Endothelial cell of umbilical vein (primary cell): Measurements from ENCODE around the gene HAUS7. TPM values are rescaled to one million over a fixed set of nuclear protein-coding genes. Genes with fewer than 3 reads are reported as not detected.

Source experiments
- BruUV-seq: library from RNA; stranded (reverse); fragments of 400-500 nt; replicated peaks from 2 replicates; lab custom pipeline; 2021; lab: Mats Ljungman, UMichigan
- CTCF ChIA-PET: fragments of 300-600, 350-600 bp; sonication (Branson Sonifier 250); formaldehyde crosslinking; loops from one replicate; lab custom pipeline; 2021; ENCODE audit warnings: antibody characterized with exemption, inconsistent platforms; lab: Charles Lee
- POLR2A ChIA-PET: fragments of 300-600, 350-600 bp; sonication (Branson Sonifier 250); formaldehyde crosslinking; loops from one replicate; lab custom pipeline; 2021; ENCODE audit warnings: antibody characterized with exemption, inconsistent platforms; lab: Charles Lee
- DNase-seq: peaks from one replicate; pipeline ENCODE4 v3.0.0-alpha.2; 2011; ENCODE audit warnings: low read depth, low spot score
- FAIRE-seq: peaks from 2 replicates; lab custom pipeline; 2011; peaks lifted over from hg19 to GRCh38; lab: Jason Lieb, UNC
- H2AFZ ChIP-seq: 2 replicates; pipeline ENCODE4 v1.6.0; 2012; ENCODE audit warnings: low read depth, low read length, control low read depth, inconsistent platforms
- H3K27ac ChIP-seq: 2 replicates; pipeline ENCODE4 v1.5.1; 2011; ENCODE audit warnings: low read depth, mild to moderate bottlenecking, control low read depth, low read length, moderate library complexity; ENCODE audit not compliant: insufficient read depth
- H3K27me3 ChIP-seq, 2 experiments: 2 replicates each; pipeline versions ENCODE4 v1.6.0 to v1.6.1; 2011; ENCODE audit warnings: low read length in 2 of 2, mixed read lengths in 1 of 2; ENCODE audit not compliant: control insufficient read depth in 2 of 2, insufficient read depth in 2 of 2
- H3K36me3 ChIP-seq, 2 experiments: 2 replicates in 1 of 2; 3 replicates in 1 of 2; pipeline ENCODE4 v1.5.1; 2011; ENCODE audit warnings: low read length in 2 of 2, mild to moderate bottlenecking in 1 of 2, moderate library complexity in 1 of 2; ENCODE audit not compliant: control insufficient read depth in 2 of 2, insufficient read depth in 2 of 2; ENCODE audit errors: extremely low read depth in 1 of 2
- H3K4me1 ChIP-seq: 3 replicates; pipeline ENCODE4 v1.5.1; 2011; ENCODE audit warnings: mild to moderate bottlenecking, low read length; ENCODE audit not compliant: control insufficient read depth, insufficient read depth; ENCODE audit errors: extremely low read depth
- H3K4me2 ChIP-seq: 2 replicates; pipeline ENCODE4 v1.6.1; 2011; ENCODE audit warnings: low read length, control low read depth, mixed read lengths; ENCODE audit not compliant: insufficient read depth
- H3K4me3 ChIP-seq, 3 experiments: fragments of 200-600 bp in 1 of 3; sonication (generic), shearing (Covaris generic) in 1 of 3; replicated peaks in 1 of 3; 2 replicates each; pipeline ENCODE4 v1.5.1; 2011 to 2016; ENCODE audit warnings: control low read depth in 3 of 3, low read length in 3 of 3, mild to moderate bottlenecking in 2 of 3, inconsistent platforms in 1 of 3, low read depth in 1 of 3, moderate library complexity in 1 of 3; ENCODE audit not compliant: insufficient read depth in 1 of 3
- H3K79me2 ChIP-seq: 2 replicates; pipeline ENCODE4 v1.6.0; 2012; ENCODE audit warnings: low read length, inconsistent platforms; ENCODE audit not compliant: control insufficient read depth, insufficient read depth
- H3K9ac ChIP-seq: replicated peaks from 2 replicates; pipeline ENCODE3; 2011; ENCODE audit warnings: low read length, control low read depth; ENCODE audit not compliant: insufficient read depth; ENCODE audit errors: extremely low read depth
- H3K9me1 ChIP-seq: replicated peaks from 3 replicates; pipeline ENCODE4 v1.6.0; 2011; ENCODE audit warnings: mild to moderate bottlenecking, low read length; ENCODE audit not compliant: control insufficient read depth, insufficient read depth; ENCODE audit errors: extremely low read depth
- H3K9me3 ChIP-seq: replicated peaks from 2 replicates; pipeline ENCODE4 v1.5.1; 2012; ENCODE audit warnings: low read length, inconsistent platforms; ENCODE audit not compliant: control insufficient read depth, insufficient read depth
- H4K20me1 ChIP-seq: replicated peaks from 2 replicates; pipeline ENCODE3; 2011; ENCODE audit warnings: mild to moderate bottlenecking, low read length; ENCODE audit not compliant: control insufficient read depth, insufficient read depth; ENCODE audit errors: extremely low read depth
- FOS ChIP-seq: IDR thresholded peaks from 2 replicates; pipeline ENCODE4 v1.6.1; 2011; ENCODE audit warnings: mild to moderate bottlenecking, low read length, moderate library complexity, borderline replicate concordance; ENCODE audit not compliant: insufficient read depth
- GATA2 ChIP-seq: IDR thresholded peaks from 2 replicates; pipeline ENCODE4 v1.7.0; 2011; ENCODE audit warnings: low read depth, mild to moderate bottlenecking, moderate library complexity, mixed read lengths, low read length; ENCODE audit not compliant: insufficient read length, insufficient read depth
- JUN ChIP-seq: IDR thresholded peaks from 2 replicates; pipeline ENCODE4 v1.6.1; 2011; ENCODE audit warnings: borderline replicate concordance, low read depth; ENCODE audit not compliant: insufficient read length, insufficient read depth
- MYC ChIP-seq: IDR thresholded peaks from one replicate; pipeline ENCODE4 v1.6.1; 2011; ENCODE audit warnings: mild to moderate bottlenecking, low read depth, low read length
- POLR2A ChIP-seq: IDR thresholded peaks from 2 replicates; pipeline ENCODE4 v1.6.1; 2012; ENCODE audit warnings: low read depth, mild to moderate bottlenecking, control low read depth, low read length
- POLR2AphosphoS5 ChIP-seq: IDR thresholded peaks from 2 replicates; pipeline ENCODE4 v1.6.1; 2012; ENCODE audit warnings: low read depth, mild to moderate bottlenecking, control low read depth, low read length, moderate library complexity; ENCODE audit not compliant: insufficient read depth
- dilution Hi-C: fragments of 300-500 bp; cut with MboI; formaldehyde crosslinking; loops from one replicate; pipeline ENCODE4 v1.15.0; 2019; ENCODE audit warnings: low sequenced_read_pairs; ENCODE audit not compliant: extremely low pct_ligation_motif_present
- intact Hi-C: fragments of 100-400 bp; cut with micrococcal nuclease; formaldehyde crosslinking; loops from one replicate; pipeline ENCODE4 v1.10.0; 2022
- polyA plus RNA-seq, 4 experiments: library from polyadenylated mRNA; depleted of rRNA in 3 of 4; stranded (reverse) in 3 of 4; unstranded in 1 of 4; fragments of >200 nt; gene quantifications; 2 replicates each; pipeline versions ENCODE4 v1.2.1 to v1.2.3, GENCODE V29; 2011 to 2012; ENCODE audit warnings: missing spikeins in 1 of 4
- total RNA-seq: library from RNA; stranded (reverse); gene quantifications from 2 replicates; pipeline ENCODE4 v1.2.3, GENCODE V29; 2021
- TF ChIP-seq, protein P1 (sequence below), 2 donors: IDR thresholded peaks; 1 replicate in 1 of 2; 2 replicates in 1 of 2; pipeline ENCODE4 v1.5.1; 2011; ENCODE audit warnings: low read length in 2 of 2, mild to moderate bottlenecking in 2 of 2, moderate library complexity in 2 of 2, control low read depth in 1 of 2, inconsistent platforms in 1 of 2, low read depth in 1 of 2; ENCODE audit not compliant: insufficient read depth in 1 of 2; ENCODE audit errors: extremely low read depth in 1 of 2

The HAUS7 gene
- total and polyA plus RNA-seq, 2 donors (not counting 3 experiments of a cell fraction or from before 2014, with no cell fraction given) = 31.0 to 46.4 TPM

DNA sequence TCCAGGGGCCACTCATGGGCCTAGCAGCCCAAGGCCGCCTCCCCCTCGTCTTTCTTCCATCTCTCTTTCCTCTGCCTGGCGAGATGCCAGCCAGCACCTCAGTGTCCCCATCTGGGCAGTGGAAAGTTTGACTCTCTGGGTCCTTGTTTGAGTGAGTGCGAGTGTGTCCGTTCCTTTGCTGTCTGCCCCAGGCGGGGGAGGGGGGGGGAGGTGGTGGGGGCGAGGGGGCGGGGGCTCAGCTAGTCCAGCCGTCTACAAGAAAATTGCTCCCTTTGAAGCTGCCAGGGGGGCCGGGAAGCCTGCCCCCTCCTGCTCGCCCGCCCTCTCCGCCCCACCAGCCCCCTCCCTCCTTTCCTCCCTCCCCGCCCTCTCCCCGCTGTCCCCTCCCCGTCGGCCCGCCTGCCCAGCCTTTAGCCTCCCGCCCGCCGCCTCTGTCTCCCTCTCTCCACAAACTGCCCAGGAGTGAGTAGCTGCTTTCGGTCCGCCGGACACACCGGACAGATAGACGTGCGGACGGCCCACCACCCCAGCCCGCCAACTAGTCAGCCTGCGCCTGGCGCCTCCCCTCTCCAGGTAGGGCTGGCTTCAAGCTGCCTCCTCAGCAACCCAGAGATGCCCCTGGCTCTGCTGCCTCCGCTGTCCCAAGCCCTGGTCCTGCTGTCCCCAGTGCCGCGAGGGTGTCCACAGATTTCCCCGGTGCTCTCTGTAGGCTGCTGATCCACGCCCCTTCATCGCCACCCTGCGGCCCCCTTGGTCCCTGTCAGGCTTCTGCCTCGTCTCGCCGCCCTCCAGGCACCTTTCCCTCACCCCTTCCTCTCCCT is 24.4 kb upstream of the HAUS7 start, which contains the start of gene BGN:
Gene BGN (plus strand): TSS at position 440 of the 821 bp plus-strand sequence. CDS start 9,652 bp downstream, outside the sequence.
- Histone ChIP-seq H3K4me3 (peak within 1 kb of the TSS; percentile 10 to 78 (median 65)), H3K27ac (peak within 1 kb of the TSS; percentile 80), H4K20me1 (no peaks in the 10 kb centered on the region), H2AFZ (peak within 1 kb of the TSS; percentile 49), H3K36me3 (peaks cover 0 to 8% of the 10 kb centered on the region in 2 experiments), H3K4me1 (peaks cover 34% of the 10 kb centered on the region), H3K9me1 (no peaks in the 10 kb centered on the region), H3K9me3 (no peaks in the 10 kb centered on the region), H3K27me3 (no peaks in the 10 kb centered on the region), H3K4me2 (peak within 1 kb of the TSS; percentile 69), H3K9ac (peak within 1 kb of the TSS; percentile 49), H3K79me2 (peaks cover 15% of the 10 kb centered on the region)
- ChIA-PET POLR2A (interaction anchor here (1.1 to 3.0 kb wide), 3 partner anchors 18 to 23 kb away, joined by 6 to 9 read pairs (median 7); partner anchors contain the start of gene HAUS7), CTCF (interaction anchor here (0.8 to 9.4 kb wide), 7 partner anchors 11 to 553 kb away, joined by 3 to 189 read pairs (median 10); partner anchors contain the start of gene HAUS7)
- BruUV-seq = TSS peak; percentile 60
- intact Hi-C loops = loop anchor here (1.0 kb wide), 1 partner anchor 23 kb away; no protein-coding TSS in a partner anchor
- TF ChIP-seq FOS = no peak
- no peak for TF ChIP-seq GATA2
- no peak for TF ChIP-seq MYC
- TF ChIP-seq POLR2AphosphoS5 = peak; percentile 38
- TF ChIP-seq, protein P1, sequence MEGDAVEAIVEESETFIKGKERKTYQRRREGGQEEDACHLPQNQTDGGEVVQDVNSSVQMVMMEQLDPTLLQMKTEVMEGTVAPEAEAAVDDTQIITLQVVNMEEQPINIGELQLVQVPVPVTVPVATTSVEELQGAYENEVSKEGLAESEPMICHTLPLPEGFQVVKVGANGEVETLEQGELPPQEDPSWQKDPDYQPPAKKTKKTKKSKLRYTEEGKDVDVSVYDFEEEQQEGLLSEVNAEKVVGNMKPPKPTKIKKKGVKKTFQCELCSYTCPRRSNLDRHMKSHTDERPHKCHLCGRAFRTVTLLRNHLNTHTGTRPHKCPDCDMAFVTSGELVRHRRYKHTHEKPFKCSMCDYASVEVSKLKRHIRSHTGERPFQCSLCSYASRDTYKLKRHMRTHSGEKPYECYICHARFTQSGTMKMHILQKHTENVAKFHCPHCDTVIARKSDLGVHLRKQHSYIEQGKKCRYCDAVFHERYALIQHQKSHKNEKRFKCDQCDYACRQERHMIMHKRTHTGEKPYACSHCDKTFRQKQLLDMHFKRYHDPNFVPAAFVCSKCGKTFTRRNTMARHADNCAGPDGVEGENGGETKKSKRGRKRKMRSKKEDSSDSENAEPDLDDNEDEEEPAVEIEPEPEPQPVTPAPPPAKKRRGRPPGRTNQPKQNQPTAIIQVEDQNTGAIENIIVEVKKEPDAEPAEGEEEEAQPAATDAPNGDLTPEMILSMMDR (IDR thresholded peaks at IDR 0.05; ENCODE audit: extremely low read depth in 1 of 2, insufficient read depth in 1 of 2, low read depth in 1 of 2, low read length in 2 of 2) = peak; percentile 30 to 48
- peak; percentile 75 for TF ChIP-seq POLR2A
- TF ChIP-seq JUN = no peak
- dilution Hi-C loops = no loop called here
- DNase-seq (peak; percentile 81), FAIRE-seq (peak; percentile 88)
